Measurements from ENCODE around the gene BRD7. TPM values are rescaled to one million over a fixed set of nuclear protein-coding genes. Genes with fewer than 3 reads are reported as not detected.

BRD7 gene
- total and polyA plus RNA-seq, 2 of the 13 experiments (the other 11 are each of a cell fraction or from before 2014, with no cell fraction given): 82.3 to 149 TPM

DNA sequence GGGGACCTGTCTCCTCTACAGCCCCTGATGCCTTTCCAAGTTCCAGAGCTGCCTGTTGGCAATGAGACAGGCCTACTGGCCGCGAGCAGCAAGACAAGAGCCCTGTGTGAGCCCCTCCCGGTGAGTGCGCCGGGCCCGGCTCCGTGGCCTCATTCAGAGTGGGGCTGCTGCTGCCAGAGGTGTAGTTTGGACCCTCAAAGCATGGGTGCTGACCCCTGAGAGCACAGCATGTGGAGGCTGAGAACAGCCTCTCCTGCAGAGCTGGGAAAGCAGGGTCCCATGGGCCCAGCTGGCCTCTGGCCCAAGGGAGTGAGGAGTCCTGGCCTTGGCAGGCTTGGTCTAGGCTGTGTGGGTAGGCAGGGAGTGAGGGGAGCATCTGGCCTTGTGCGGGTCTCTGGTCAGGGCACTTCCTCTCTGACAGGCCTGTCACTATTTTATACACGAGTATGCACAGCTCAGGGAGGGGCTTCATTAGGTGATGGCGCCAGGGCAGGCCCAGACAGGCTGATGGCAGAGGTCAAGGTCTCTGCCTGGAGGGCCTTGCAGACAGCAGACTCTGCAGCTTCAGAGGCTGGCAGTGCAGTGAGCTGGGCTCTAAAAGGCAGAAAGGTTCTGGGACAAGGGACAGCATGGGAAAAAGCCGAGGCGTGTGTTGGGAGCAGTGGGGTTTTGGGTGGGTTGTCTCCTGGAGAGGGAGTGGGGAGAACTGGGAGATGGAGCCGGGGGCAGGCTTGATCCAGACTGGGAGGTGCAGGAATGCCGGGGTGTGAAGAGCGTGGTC lies 59.1 kb downstream of the BRD7 start (continued):
- TF ChIP-seq, protein P1, sequence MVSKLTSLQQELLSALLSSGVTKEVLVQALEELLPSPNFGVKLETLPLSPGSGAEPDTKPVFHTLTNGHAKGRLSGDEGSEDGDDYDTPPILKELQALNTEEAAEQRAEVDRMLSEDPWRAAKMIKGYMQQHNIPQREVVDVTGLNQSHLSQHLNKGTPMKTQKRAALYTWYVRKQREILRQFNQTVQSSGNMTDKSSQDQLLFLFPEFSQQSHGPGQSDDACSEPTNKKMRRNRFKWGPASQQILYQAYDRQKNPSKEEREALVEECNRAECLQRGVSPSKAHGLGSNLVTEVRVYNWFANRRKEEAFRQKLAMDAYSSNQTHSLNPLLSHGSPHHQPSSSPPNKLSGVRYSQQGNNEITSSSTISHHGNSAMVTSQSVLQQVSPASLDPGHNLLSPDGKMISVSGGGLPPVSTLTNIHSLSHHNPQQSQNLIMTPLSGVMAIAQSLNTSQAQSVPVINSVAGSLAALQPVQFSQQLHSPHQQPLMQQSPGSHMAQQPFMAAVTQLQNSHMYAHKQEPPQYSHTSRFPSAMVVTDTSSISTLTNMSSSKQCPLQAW (CRISPR knock-in tag; IDR thresholded peaks at IDR 0.05): no peak
- TF ChIP-seq HDAC2 (CRISPR knock-in tag; IDR thresholded peaks at IDR 0.05) (peak; percentile 44; the same call in 1 of the 2 replicates), ZNF331 (CRISPR knock-in tag; IDR thresholded peaks at IDR 0.05) (peak; percentile 22; the same call in 1 of the 2 replicates), ZNF891 (CRISPR knock-in tag; IDR thresholded peaks at IDR 0.05) (peak; percentile 83; the same call in 1 of the 2 replicates), ZNF282 (IDR thresholded peaks at IDR 0.05; ENCODE audit: partially characterized antibody) (no peak), ONECUT2 (CRISPR knock-in tag; IDR thresholded peaks at IDR 0.05) (no peak), MAFK (conservative IDR thresholded peaks at IDR 0.05 in 1 of 2, IDR thresholded peaks at IDR 0.05 in 1 of 2; ENCODE audit: low read length in 2 of 2) (no peak), ZSCAN31 (CRISPR knock-in tag; IDR thresholded peaks at IDR 0.05; ENCODE audit: low read depth) (peak; percentile 8; the same call in 1 of the 2 replicates), PCBP1 (IDR thresholded peaks at IDR 0.05; ENCODE audit: borderline replicate concordance, low read depth, low read length) (no peak), NR2C2 (CRISPR knock-in tag; IDR thresholded peaks at IDR 0.05; ENCODE audit: borderline replicate concordance) (peak; percentile 73; the same call in 1 of the 2 replicates), ZMYM4 (CRISPR knock-in tag; IDR thresholded peaks at IDR 0.05) (0 out of 2 replicates have a peak, but pooled peaks have one; percentile 8), ZNF317 (CRISPR knock-in tag; IDR thresholded peaks at IDR 0.05) (peak; percentile 79; the same call in 1 of the 2 replicates), KLF15 (CRISPR knock-in tag; IDR thresholded peaks at IDR 0.05; ENCODE audit: borderline replicate concordance) (no peak), ZNF660 (CRISPR knock-in tag; IDR thresholded peaks at IDR 0.05; ENCODE audit: borderline replicate concordance, low read depth) (no peak), ZNF552 (CRISPR knock-in tag; IDR thresholded peaks at IDR 0.05; ENCODE audit: borderline replicate concordance) (no peak), TSC22D2 (CRISPR knock-in tag; IDR thresholded peaks at IDR 0.05; ENCODE audit: borderline replicate concordance) (no peak), ZNF563 (CRISPR knock-in tag; IDR thresholded peaks at IDR 0.05) (peak; percentile 34; the same call in 1 of the 2 replicates), EED (CRISPR knock-in tag; IDR thresholded peaks at IDR 0.05) (0 out of 2 replicates have a peak, but pooled peaks have one; percentile 49), SIN3A (IDR thresholded peaks at IDR 0.05; ENCODE audit: borderline replicate concordance, low read depth, low read length) (no peak), ZNF33B (CRISPR knock-in tag; IDR thresholded peaks at IDR 0.05) (no peak), NCOR1 (IDR thresholded peaks at IDR 0.05; ENCODE audit: borderline replicate concordance, low read length) (peak; percentile 46; the same call in 1 of the 2 replicates), HOXA3 (CRISPR knock-in tag; IDR thresholded peaks at IDR 0.05) (peak; percentile 45; the same call in 1 of the 2 replicates), NR2F2 (IDR thresholded peaks at IDR 0.05; ENCODE audit: borderline replicate concordance, low read depth) (peak; percentile 60), GATAD2A (CRISPR knock-in tag; IDR thresholded peaks at IDR 0.05) (0 out of 2 replicates have a peak, but pooled peaks have one; percentile 13)
- TF ChIP-seq, protein P2, sequence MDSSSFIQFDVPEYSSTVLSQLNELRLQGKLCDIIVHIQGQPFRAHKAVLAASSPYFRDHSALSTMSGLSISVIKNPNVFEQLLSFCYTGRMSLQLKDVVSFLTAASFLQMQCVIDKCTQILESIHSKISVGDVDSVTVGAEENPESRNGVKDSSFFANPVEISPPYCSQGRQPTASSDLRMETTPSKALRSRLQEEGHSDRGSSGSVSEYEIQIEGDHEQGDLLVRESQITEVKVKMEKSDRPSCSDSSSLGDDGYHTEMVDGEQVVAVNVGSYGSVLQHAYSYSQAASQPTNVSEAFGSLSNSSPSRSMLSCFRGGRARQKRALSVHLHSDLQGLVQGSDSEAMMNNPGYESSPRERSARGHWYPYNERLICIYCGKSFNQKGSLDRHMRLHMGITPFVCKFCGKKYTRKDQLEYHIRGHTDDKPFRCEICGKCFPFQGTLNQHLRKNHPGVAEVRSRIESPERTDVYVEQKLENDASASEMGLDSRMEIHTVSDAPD (CRISPR knock-in tag; IDR thresholded peaks at IDR 0.05): 0 out of 2 replicates have a peak, but pooled peaks have one; percentile 59
- TF ChIP-seq, protein P3, sequence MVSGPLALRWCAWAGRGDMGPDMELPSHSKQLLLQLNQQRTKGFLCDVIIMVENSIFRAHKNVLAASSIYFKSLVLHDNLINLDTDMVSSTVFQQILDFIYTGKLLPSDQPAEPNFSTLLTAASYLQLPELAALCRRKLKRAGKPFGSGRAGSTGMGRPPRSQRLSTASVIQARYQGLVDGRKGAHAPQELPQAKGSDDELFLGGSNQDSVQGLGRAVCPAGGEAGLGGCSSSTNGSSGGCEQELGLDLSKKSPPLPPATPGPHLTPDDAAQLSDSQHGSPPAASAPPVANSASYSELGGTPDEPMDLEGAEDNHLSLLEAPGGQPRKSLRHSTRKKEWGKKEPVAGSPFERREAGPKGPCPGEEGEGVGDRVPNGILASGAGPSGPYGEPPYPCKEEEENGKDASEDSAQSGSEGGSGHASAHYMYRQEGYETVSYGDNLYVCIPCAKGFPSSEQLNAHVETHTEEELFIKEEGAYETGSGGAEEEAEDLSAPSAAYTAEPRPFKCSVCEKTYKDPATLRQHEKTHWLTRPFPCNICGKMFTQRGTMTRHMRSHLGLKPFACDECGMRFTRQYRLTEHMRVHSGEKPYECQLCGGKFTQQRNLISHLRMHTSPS (CRISPR knock-in tag; IDR thresholded peaks at IDR 0.05; ENCODE audit: low read depth): peak; percentile 6; the same call in 1 of the 2 replicates

Data from HepG2 (cell line).